Measurements from ENCODE around the gene PCSK1N. TPM values are rescaled to one million over a fixed set of nuclear protein-coding genes. Genes with fewer than 3 reads are reported as not detected.

Gene PCSK1N
- total RNA-seq, 5 donors from 2014 or later (not counting 1 experiment from before 2014, with no cell fraction given), result 5.0 to 11.4 (median 9.1) TPM

GRCh38 chrX:48816014-48816810, 19.2 kb downstream of the PCSK1N start:
- Histone ChIP-seq H3K27ac (ENCODE audit: low read length) (no peak overlapping the region), H3K27me3 (replicated peaks in 1 of 2; ENCODE audit: control insufficient read depth in 2 of 2, extremely low read depth in 1 of 2, insufficient read depth in 2 of 2, low read length in 1 of 2) (no peaks in the 10 kb centered on the region), H3K9me3 (no peaks in the 10 kb centered on the region), H3K4me1 (ENCODE audit: control insufficient read depth in 1 of 2, extremely low read depth in 1 of 2, insufficient read depth in 2 of 2, low read length in 2 of 2) (no peaks in the 10 kb centered on the region), H3K4me3 (ENCODE audit: control insufficient read depth in 1 of 2, extremely low read depth in 1 of 2, low read length in 1 of 2) (no peak overlapping the region), H3K36me3 (ENCODE audit: control insufficient read depth in 2 of 2, extremely low read depth in 1 of 2, insufficient read depth in 1 of 2, low read length in 1 of 2) (peaks cover 0 to 17% of the 10 kb centered on the region in 2 donors)
- no peak for ATAC-seq (replicated peaks in 1 of 4)
- H3K4me3 Mint-ChIP-seq, result no peak overlapping the region
- no CpG with 5 or more reads among the region's 18 CpGs for WGBS (ENCODE audit: insufficient coverage)
- H3K36me3 Mint-ChIP-seq, result peaks cover 24% of the 10 kb centered on the region
- no peak for DNase-seq
- no peaks in the 10 kb centered on the region for H3K9me3 Mint-ChIP-seq
- CTCF ChIA-PET, result no interaction called here
- no peak overlapping the region for H3K27ac Mint-ChIP-seq
- H3K4me1 Mint-ChIP-seq, result no peaks in the 10 kb centered on the region
- POLR2A ChIA-PET, result no interaction called here
- no peaks in the 10 kb centered on the region for H3K27me3 Mint-ChIP-seq

GRCh38 chrX:48815266-48815665, 20.1 kb downstream of the PCSK1N start:
- Mint-ChIP-seq H3K4me3 (no peak overlapping the region), H3K27me3 (no peaks in the 10 kb centered on the region), H3K36me3 (peaks cover 27% of the 10 kb centered on the region), H3K27ac (no peak overlapping the region), H3K4me1 (no peaks in the 10 kb centered on the region), H3K9me3 (no peaks in the 10 kb centered on the region)
- ATAC-seq (replicated peaks in 1 of 4) (no peak), DNase-seq (no peak)
- Histone ChIP-seq H3K4me1 (ENCODE audit: control insufficient read depth in 1 of 2, extremely low read depth in 1 of 2, insufficient read depth in 2 of 2, low read length in 2 of 2) (no peaks in the 10 kb centered on the region), H3K27ac (ENCODE audit: low read length) (no peak overlapping the region), H3K36me3 (ENCODE audit: control insufficient read depth in 2 of 2, extremely low read depth in 1 of 2, insufficient read depth in 1 of 2, low read length in 1 of 2) (peaks cover 0 to 17% of the 10 kb centered on the region in 2 donors), H3K27me3 (replicated peaks in 1 of 2; ENCODE audit: control insufficient read depth in 2 of 2, extremely low read depth in 1 of 2, insufficient read depth in 2 of 2, low read length in 1 of 2) (no peaks in the 10 kb centered on the region), H3K9me3 (no peaks in the 10 kb centered on the region), H3K4me3 (ENCODE audit: control insufficient read depth in 1 of 2, extremely low read depth in 1 of 2, low read length in 1 of 2) (no peak overlapping the region)
- POLR2A ChIA-PET, result no interaction called here
- CTCF ChIA-PET, result no interaction called here
- no CpG with 5 or more reads among the region's 8 CpGs for WGBS (ENCODE audit: insufficient coverage)

GRCh38 chrX:48814722-48815121, 20.7 kb downstream of the PCSK1N start:
- Mint-ChIP-seq H3K4me3 (no peak overlapping the region), H3K27me3 (no peaks in the 10 kb centered on the region), H3K9me3 (no peaks in the 10 kb centered on the region), H3K27ac (no peak overlapping the region), H3K36me3 (peaks cover 24% of the 10 kb centered on the region), H3K4me1 (no peaks in the 10 kb centered on the region)
- Histone ChIP-seq H3K4me3 (ENCODE audit: control insufficient read depth in 1 of 2, extremely low read depth in 1 of 2, low read length in 1 of 2) (no peak overlapping the region), H3K36me3 (ENCODE audit: control insufficient read depth in 2 of 2, extremely low read depth in 1 of 2, insufficient read depth in 1 of 2, low read length in 1 of 2) (peaks cover 0 to 17% of the 10 kb centered on the region in 2 donors), H3K4me1 (ENCODE audit: control insufficient read depth in 1 of 2, extremely low read depth in 1 of 2, insufficient read depth in 2 of 2, low read length in 2 of 2) (no peaks in the 10 kb centered on the region), H3K27me3 (replicated peaks in 1 of 2; ENCODE audit: control insufficient read depth in 2 of 2, extremely low read depth in 1 of 2, insufficient read depth in 2 of 2, low read length in 1 of 2) (no peaks in the 10 kb centered on the region), H3K9me3 (no peaks in the 10 kb centered on the region), H3K27ac (ENCODE audit: low read length) (no peak overlapping the region)
- POLR2A ChIA-PET, result no interaction called here
- DNase-seq (no peak), ATAC-seq (replicated peaks in 1 of 4) (no peak)
- 83% methylated on average over 1 of the region's 8 CpGs for WGBS (ENCODE audit: insufficient coverage)
- CTCF ChIA-PET, result no interaction called here

GRCh38 chrX:48813644-48814043, 21.8 kb downstream of the PCSK1N start:
- WGBS (ENCODE audit: insufficient coverage), result no CpG with 5 or more reads among the region's 8 CpGs
- Mint-ChIP-seq H3K27ac (no peak overlapping the region), H3K4me1 (no peaks in the 10 kb centered on the region), H3K36me3 (peaks cover 15% of the 10 kb centered on the region), H3K27me3 (no peaks in the 10 kb centered on the region), H3K4me3 (no peak overlapping the region), H3K9me3 (no peaks in the 10 kb centered on the region)
- CTCF ChIA-PET, result no interaction called here
- ATAC-seq (replicated peaks in 1 of 4) (no peak), DNase-seq (no peak)
- H3K36me3 ChIP-seq (ENCODE audit: control insufficient read depth in 2 of 2, extremely low read depth in 1 of 2, insufficient read depth in 1 of 2, low read length in 1 of 2), result peaks cover 0 to 17% of the 10 kb centered on the region in 2 donors
- H3K4me3 ChIP-seq (ENCODE audit: control insufficient read depth in 1 of 2, extremely low read depth in 1 of 2, low read length in 1 of 2), result no peak overlapping the region
- no peaks in the 10 kb centered on the region for H3K27me3 ChIP-seq (replicated peaks in 1 of 2; ENCODE audit: control insufficient read depth in 2 of 2, extremely low read depth in 1 of 2, insufficient read depth in 2 of 2, low read length in 1 of 2)
- POLR2A ChIA-PET, result no interaction called here
- no peaks in the 10 kb centered on the region for H3K4me1 ChIP-seq (ENCODE audit: control insufficient read depth in 1 of 2, extremely low read depth in 1 of 2, insufficient read depth in 2 of 2, low read length in 2 of 2)
- no peaks in the 10 kb centered on the region for H3K9me3 ChIP-seq
- no peak overlapping the region for H3K27ac ChIP-seq (ENCODE audit: low read length)

- Mint-ChIP-seq H3K9me3 (no peaks in the 10 kb centered on the region), H3K27ac (no peak overlapping the region)
- H3K4me1 ChIP-seq (ENCODE audit: control insufficient read depth in 1 of 2, extremely low read depth in 1 of 2, insufficient read depth in 2 of 2, low read length in 2 of 2), result peaks cover 0 to 8% of the 10 kb centered on the region in 2 experiments
Measured at GRCh38 chrX:48806081-48806480, 29.3 kb downstream of the PCSK1N start.

GRCh38 chrX:48802905-48803200, 32.6 kb downstream of the PCSK1N start:
- peaks cover 17% of the 10 kb centered on the region for H3K36me3 Mint-ChIP-seq
- POLR2A ChIA-PET, result no interaction called here
- peaks cover 0 to 14% of the 10 kb centered on the region in 2 experiments for H3K4me1 ChIP-seq (ENCODE audit: control insufficient read depth in 1 of 2, extremely low read depth in 1 of 2, insufficient read depth in 2 of 2, low read length in 2 of 2)
- CTCF ChIA-PET, result no interaction called here
- H3K27me3 ChIP-seq (replicated peaks in 1 of 2; ENCODE audit: control insufficient read depth in 2 of 2, extremely low read depth in 1 of 2, insufficient read depth in 2 of 2, low read length in 1 of 2), result no peaks in the 10 kb centered on the region
- DNase-seq (no peak), ATAC-seq (replicated peaks in 1 of 4) (no peak)
- peaks cover 0 to 5% of the 10 kb centered on the region in 2 donors for H3K36me3 ChIP-seq (ENCODE audit: control insufficient read depth in 2 of 2, extremely low read depth in 1 of 2, insufficient read depth in 1 of 2, low read length in 1 of 2)
- peak overlapping the region; percentile 92 to 93 (median 93) for H3K4me3 Mint-ChIP-seq
- H3K9me3 Mint-ChIP-seq, result no peaks in the 10 kb centered on the region
- H3K27ac Mint-ChIP-seq, result peak overlapping the region; percentile 23 to 97
- peaks cover 0 to 9% of the 10 kb centered on the region in 2 donors for H3K27me3 Mint-ChIP-seq
- peak overlapping the region in 1 of 2 donors; percentile 87 for H3K4me3 ChIP-seq (ENCODE audit: control insufficient read depth in 1 of 2, extremely low read depth in 1 of 2, low read length in 1 of 2)
- no peaks in the 10 kb centered on the region for H3K9me3 ChIP-seq
- H3K27ac ChIP-seq (ENCODE audit: low read length), result peak overlapping the region; percentile 98
- peaks cover 6 to 23% (median 15%) of the 10 kb centered on the region in 3 donors for H3K4me1 Mint-ChIP-seq
- WGBS (ENCODE audit: insufficient coverage), result 100% methylated on average over 1 of the region's 4 CpGs

More at GRCh38 chrX:48806081-48806480, 29.3 kb downstream of the PCSK1N start:
- Histone ChIP-seq H3K27me3 (replicated peaks in 1 of 2; ENCODE audit: control insufficient read depth in 2 of 2, extremely low read depth in 1 of 2, insufficient read depth in 2 of 2, low read length in 1 of 2) (no peaks in the 10 kb centered on the region), H3K36me3 (ENCODE audit: control insufficient read depth in 2 of 2, extremely low read depth in 1 of 2, insufficient read depth in 1 of 2, low read length in 1 of 2) (peaks cover 0 to 5% of the 10 kb centered on the region in 2 donors), H3K9me3 (no peaks in the 10 kb centered on the region), H3K27ac (ENCODE audit: low read length) (no peak overlapping the region), H3K4me3 (ENCODE audit: control insufficient read depth in 1 of 2, extremely low read depth in 1 of 2, low read length in 1 of 2) (no peak overlapping the region)
- CTCF ChIA-PET, result no interaction called here
- WGBS (ENCODE audit: insufficient coverage), result no CpG with 5 or more reads among the region's 4 CpGs
- no peak for ATAC-seq (replicated peaks in 1 of 4)
- Mint-ChIP-seq H3K36me3 (peaks cover 20% of the 10 kb centered on the region), H3K4me3 (no peak overlapping the region), H3K4me1 (peaks cover 0 to 16% (median 9%) of the 10 kb centered on the region in 3 donors), H3K27me3 (peaks cover 0 to 9% of the 10 kb centered on the region in 2 donors)
- DNase-seq, result no peak
- POLR2A ChIA-PET, result no interaction called here

Measured in T-cell (primary cell).